ENCODE results near the gene FAM110D.

The FAM110D gene

DNA sequence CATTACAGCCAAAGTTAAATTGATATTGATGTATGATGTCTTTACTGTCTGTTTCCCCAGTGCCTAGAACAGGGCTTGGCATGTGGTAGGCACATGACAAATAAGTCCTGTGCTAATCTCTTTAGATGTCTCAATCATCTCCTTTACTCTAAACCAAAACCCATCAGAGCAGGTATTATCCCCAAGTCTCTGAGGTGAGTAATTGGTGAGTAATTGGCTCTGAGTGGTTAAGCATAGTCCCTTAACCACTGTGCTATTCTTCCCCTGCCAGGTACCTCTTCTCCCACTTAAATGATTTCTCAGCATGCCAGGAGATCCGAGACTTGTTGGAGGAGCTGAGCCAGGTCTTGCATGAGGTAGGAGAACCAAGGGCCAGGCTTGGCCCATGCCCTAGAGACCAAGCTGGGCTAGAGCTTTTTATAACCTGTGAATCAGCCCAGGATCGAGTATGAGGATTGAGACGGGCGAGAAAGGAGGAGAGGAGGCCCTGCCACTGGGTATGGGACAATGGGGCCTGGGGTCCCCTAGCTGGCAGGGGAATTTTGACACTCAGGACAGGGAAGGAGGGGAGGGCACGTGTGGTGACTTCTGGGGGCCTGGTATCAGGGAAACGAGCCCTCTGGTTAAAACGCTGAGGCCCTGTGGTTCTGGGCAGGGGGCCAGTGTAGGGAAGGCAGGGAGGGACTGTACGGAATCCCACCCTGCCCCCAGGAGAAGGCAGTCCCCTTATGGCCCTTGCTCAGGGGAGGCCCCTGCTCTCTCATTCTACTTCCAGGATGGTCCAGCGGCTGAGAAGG lies 22.9 kb downstream of the FAM110D start:
- H2AK5ac ChIP-seq (ENCODE audit: low read length): no peak overlapping the region
- H3K79me2 ChIP-seq (ENCODE audit: control insufficient read depth, insufficient read depth, low read length): no peaks in the 10 kb centered on the region
- H3K4me3 ChIP-seq (ENCODE audit: low read length): no peak overlapping the region
- no peaks in the 10 kb centered on the region for H3K36me3 ChIP-seq (ENCODE audit: control insufficient read depth, insufficient read depth, low read length)
- no peak overlapping the region for H3K23ac ChIP-seq (ENCODE audit: low read length)
- DNase-seq: no peak
- H3K18ac ChIP-seq (ENCODE audit: low read length): no peak overlapping the region
- H3K79me1 ChIP-seq (ENCODE audit: low read length): no peaks in the 10 kb centered on the region
- no peaks in the 10 kb centered on the region for H3K27me3 ChIP-seq (ENCODE audit: insufficient read depth, low read length, poor library complexity)
- H3K4me1 ChIP-seq (ENCODE audit: control insufficient read depth, low read depth, low read length): no peaks in the 10 kb centered on the region
- H3K56ac ChIP-seq (ENCODE audit: low read length): no peak overlapping the region
- no peak overlapping the region for H4K5ac ChIP-seq (ENCODE audit: low read length)
- H2BK120ac ChIP-seq (ENCODE audit: low read depth, low read length): no peak overlapping the region
- H3K4me2 ChIP-seq (ENCODE audit: low read length): no peak overlapping the region
- no peak overlapping the region for H4K8ac ChIP-seq (ENCODE audit: low read depth, low read length)
- no peak overlapping the region for H2BK15ac ChIP-seq (replicated peaks; ENCODE audit: low read depth)
- no CpG with 5 or more reads among the region's 9 CpGs for WGBS (ENCODE audit: extremely low coverage, insufficient coverage, low lambda C conversion rate)
- H3K27ac ChIP-seq (ENCODE audit: low read depth, low read length): no peak overlapping the region
- H2BK5ac ChIP-seq (ENCODE audit: low read length): no peak overlapping the region
- H3K4ac ChIP-seq (ENCODE audit: low read depth, low read length): no peak overlapping the region
- no peak overlapping the region for H3K9ac ChIP-seq (ENCODE audit: low read length)

DNA sequence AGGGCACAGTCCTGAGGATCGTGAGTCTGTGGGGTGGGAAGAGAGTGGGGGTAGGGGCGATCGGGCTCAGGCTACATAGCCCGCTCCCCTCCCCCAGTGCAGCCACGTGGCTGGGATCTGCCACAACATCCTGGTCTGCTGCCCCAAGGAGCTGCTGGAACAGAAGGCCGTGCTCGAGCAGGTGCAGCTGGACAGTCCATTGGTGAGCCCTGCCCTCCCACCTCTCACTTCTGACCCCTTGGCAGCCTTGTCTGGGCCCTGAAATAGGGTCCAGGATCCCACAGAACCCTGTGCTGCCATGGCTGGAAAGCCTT lies 23.5 kb downstream of the FAM110D start:
- WGBS (ENCODE audit: extremely low coverage, insufficient coverage, low lambda C conversion rate): no CpG with 5 or more reads among the region's 7 CpGs
- Histone ChIP-seq H3K27me3 (ENCODE audit: insufficient read depth, low read length, poor library complexity) (no peaks in the 10 kb centered on the region), H4K8ac (ENCODE audit: low read depth, low read length) (no peak overlapping the region), H4K5ac (ENCODE audit: low read length) (no peak overlapping the region), H3K4ac (ENCODE audit: low read depth, low read length) (no peak overlapping the region), H2AK5ac (ENCODE audit: low read length) (no peak overlapping the region), H3K79me1 (ENCODE audit: low read length) (no peaks in the 10 kb centered on the region), H2BK120ac (ENCODE audit: low read depth, low read length) (no peak overlapping the region), H3K36me3 (ENCODE audit: control insufficient read depth, insufficient read depth, low read length) (no peaks in the 10 kb centered on the region), H3K56ac (ENCODE audit: low read length) (no peak overlapping the region), H3K4me3 (ENCODE audit: low read length) (no peak overlapping the region), H3K18ac (ENCODE audit: low read length) (no peak overlapping the region), H3K23ac (ENCODE audit: low read length) (no peak overlapping the region), H2BK5ac (ENCODE audit: low read length) (no peak overlapping the region), H3K4me1 (ENCODE audit: control insufficient read depth, low read depth, low read length) (no peaks in the 10 kb centered on the region), H3K27ac (ENCODE audit: low read depth, low read length) (no peak overlapping the region), H2BK15ac (replicated peaks; ENCODE audit: low read depth) (no peak overlapping the region), H3K4me2 (ENCODE audit: low read length) (no peak overlapping the region), H3K9ac (ENCODE audit: low read length) (no peak overlapping the region), H3K79me2 (ENCODE audit: control insufficient read depth, insufficient read depth, low read length) (no peaks in the 10 kb centered on the region)
- DNase-seq: no peak

- no peak overlapping the region for H3K18ac ChIP-seq (ENCODE audit: low read length)
- no peak overlapping the region for H3K27ac ChIP-seq (ENCODE audit: low read depth, low read length)
- no peaks in the 10 kb centered on the region for H3K79me1 ChIP-seq (ENCODE audit: low read length)
- no peak overlapping the region for H3K9ac ChIP-seq (ENCODE audit: low read length)
- H3K23ac ChIP-seq (ENCODE audit: low read length): no peak overlapping the region
- H3K4me2 ChIP-seq (ENCODE audit: low read length): no peak overlapping the region
- no CpG with 5 or more reads among the region's 7 CpGs for WGBS (ENCODE audit: extremely low coverage, insufficient coverage, low lambda C conversion rate)
- no peak overlapping the region for H2BK120ac ChIP-seq (ENCODE audit: low read depth, low read length)
- no peaks in the 10 kb centered on the region for H3K27me3 ChIP-seq (ENCODE audit: insufficient read depth, low read length, poor library complexity)
- H3K36me3 ChIP-seq (ENCODE audit: control insufficient read depth, insufficient read depth, low read length): no peaks in the 10 kb centered on the region
- H3K4me3 ChIP-seq (ENCODE audit: low read length): no peak overlapping the region
- no peaks in the 10 kb centered on the region for H3K79me2 ChIP-seq (ENCODE audit: control insufficient read depth, insufficient read depth, low read length)
- no peak overlapping the region for H4K8ac ChIP-seq (ENCODE audit: low read depth, low read length)
- H3K4ac ChIP-seq (ENCODE audit: low read depth, low read length): no peak overlapping the region
- H3K4me1 ChIP-seq (ENCODE audit: control insufficient read depth, low read depth, low read length): no peaks in the 10 kb centered on the region
- no peak overlapping the region for H3K56ac ChIP-seq (ENCODE audit: low read length)
- H2BK15ac ChIP-seq (replicated peaks; ENCODE audit: low read depth): no peak overlapping the region
- no peak overlapping the region for H2BK5ac ChIP-seq (ENCODE audit: low read length)
- no peak overlapping the region for H4K5ac ChIP-seq (ENCODE audit: low read length)
- DNase-seq: no peak
- no peak overlapping the region for H2AK5ac ChIP-seq (ENCODE audit: low read length)
Measured at GRCh38 chr1:26184086-26184485, 25.2 kb downstream of the FAM110D start.

GRCh38 chr1:26184883-26185282 lies 26.0 kb downstream of the FAM110D start:
- H2AK5ac ChIP-seq (ENCODE audit: low read length): no peak overlapping the region
- no peak overlapping the region for H3K56ac ChIP-seq (ENCODE audit: low read length)
- no peak for DNase-seq
- no peak overlapping the region for H2BK120ac ChIP-seq (ENCODE audit: low read depth, low read length)
- no peak overlapping the region for H3K4ac ChIP-seq (ENCODE audit: low read depth, low read length)
- no peaks in the 10 kb centered on the region for H3K79me1 ChIP-seq (ENCODE audit: low read length)
- H3K27me3 ChIP-seq (ENCODE audit: insufficient read depth, low read length, poor library complexity): no peaks in the 10 kb centered on the region
- H2BK15ac ChIP-seq (replicated peaks; ENCODE audit: low read depth): no peak overlapping the region
- WGBS (ENCODE audit: extremely low coverage, insufficient coverage, low lambda C conversion rate): no CpG with 5 or more reads among the region's 21 CpGs
- no peak overlapping the region for H3K4me3 ChIP-seq (ENCODE audit: low read length)
- H3K4me1 ChIP-seq (ENCODE audit: control insufficient read depth, low read depth, low read length): no peaks in the 10 kb centered on the region
- H3K4me2 ChIP-seq (ENCODE audit: low read length): no peak overlapping the region
- no peak overlapping the region for H3K9ac ChIP-seq (ENCODE audit: low read length)
- no peak overlapping the region for H4K8ac ChIP-seq (ENCODE audit: low read depth, low read length)
- H3K79me2 ChIP-seq (ENCODE audit: control insufficient read depth, insufficient read depth, low read length): no peaks in the 10 kb centered on the region
- H3K27ac ChIP-seq (ENCODE audit: low read depth, low read length): no peak overlapping the region
- H4K5ac ChIP-seq (ENCODE audit: low read length): no peak overlapping the region
- no peaks in the 10 kb centered on the region for H3K36me3 ChIP-seq (ENCODE audit: control insufficient read depth, insufficient read depth, low read length)
- H3K23ac ChIP-seq (ENCODE audit: low read length): no peak overlapping the region
- H3K18ac ChIP-seq (ENCODE audit: low read length): no peak overlapping the region
- no peak overlapping the region for H2BK5ac ChIP-seq (ENCODE audit: low read length)

GRCh38 chr1:26187882-26188281 lies 29.0 kb downstream of the FAM110D start:
- Histone ChIP-seq H3K18ac (ENCODE audit: low read length) (no peak overlapping the region), H3K9ac (ENCODE audit: low read length) (no peak overlapping the region), H3K4ac (ENCODE audit: low read depth, low read length) (no peak overlapping the region), H3K4me2 (ENCODE audit: low read length) (no peak overlapping the region), H2BK120ac (ENCODE audit: low read depth, low read length) (no peak overlapping the region), H3K79me1 (ENCODE audit: low read length) (no peaks in the 10 kb centered on the region), H3K79me2 (ENCODE audit: control insufficient read depth, insufficient read depth, low read length) (no peaks in the 10 kb centered on the region), H3K4me1 (ENCODE audit: control insufficient read depth, low read depth, low read length) (peaks cover 3% of the 10 kb centered on the region), H2BK5ac (ENCODE audit: low read length) (no peak overlapping the region), H4K8ac (ENCODE audit: low read depth, low read length) (no peak overlapping the region), H3K4me3 (ENCODE audit: low read length) (no peak overlapping the region), H3K23ac (ENCODE audit: low read length) (no peak overlapping the region), H3K56ac (ENCODE audit: low read length) (no peak overlapping the region), H3K27me3 (ENCODE audit: insufficient read depth, low read length, poor library complexity) (no peaks in the 10 kb centered on the region), H3K27ac (ENCODE audit: low read depth, low read length) (no peak overlapping the region), H4K5ac (ENCODE audit: low read length) (no peak overlapping the region), H2BK15ac (replicated peaks; ENCODE audit: low read depth) (no peak overlapping the region), H3K36me3 (ENCODE audit: control insufficient read depth, insufficient read depth, low read length) (no peaks in the 10 kb centered on the region), H2AK5ac (ENCODE audit: low read length) (no peak overlapping the region)
- no CpG with 5 or more reads among the region's 6 CpGs for WGBS (ENCODE audit: extremely low coverage, insufficient coverage, low lambda C conversion rate)
- DNase-seq: no peak

DNA sequence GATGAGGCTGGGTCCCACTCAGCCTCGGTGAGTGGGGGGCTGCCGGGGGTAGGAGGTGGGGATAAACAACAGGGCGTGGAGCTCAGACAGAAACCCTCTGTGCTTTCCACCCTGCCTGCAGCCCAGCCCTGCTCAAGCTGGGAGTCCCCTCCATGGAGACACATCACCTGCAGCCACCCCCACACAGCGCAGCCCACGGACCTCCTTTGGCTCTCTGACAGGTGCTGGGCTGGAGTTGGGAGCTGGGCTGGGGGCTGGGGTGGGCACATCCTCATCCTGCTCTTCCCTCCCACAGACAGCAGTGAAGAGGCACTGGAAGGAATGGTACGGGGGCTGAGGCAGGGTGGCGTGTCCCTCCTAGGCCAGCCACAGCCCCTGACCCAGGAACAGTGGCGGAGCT lies 29.6 kb downstream of the FAM110D start:
- Histone ChIP-seq H3K79me1 (ENCODE audit: low read length) (no peaks in the 10 kb centered on the region), H3K4ac (ENCODE audit: low read depth, low read length) (no peak overlapping the region), H3K79me2 (ENCODE audit: control insufficient read depth, insufficient read depth, low read length) (no peaks in the 10 kb centered on the region), H3K27ac (ENCODE audit: low read depth, low read length) (no peak overlapping the region), H3K9ac (ENCODE audit: low read length) (no peak overlapping the region), H4K8ac (ENCODE audit: low read depth, low read length) (no peak overlapping the region), H2BK120ac (ENCODE audit: low read depth, low read length) (no peak overlapping the region), H3K4me3 (ENCODE audit: low read length) (no peak overlapping the region), H3K4me2 (ENCODE audit: low read length) (no peak overlapping the region), H3K36me3 (ENCODE audit: control insufficient read depth, insufficient read depth, low read length) (no peaks in the 10 kb centered on the region), H4K5ac (ENCODE audit: low read length) (no peak overlapping the region), H3K56ac (ENCODE audit: low read length) (no peak overlapping the region), H3K23ac (ENCODE audit: low read length) (no peak overlapping the region), H2BK5ac (ENCODE audit: low read length) (no peak overlapping the region), H3K4me1 (ENCODE audit: control insufficient read depth, low read depth, low read length) (peaks cover 3% of the 10 kb centered on the region), H3K27me3 (ENCODE audit: insufficient read depth, low read length, poor library complexity) (no peaks in the 10 kb centered on the region), H3K18ac (ENCODE audit: low read length) (no peak overlapping the region), H2BK15ac (replicated peaks; ENCODE audit: low read depth) (no peak overlapping the region), H2AK5ac (ENCODE audit: low read length) (no peak overlapping the region)
- DNase-seq: no peak
- no CpG with 5 or more reads among the region's 8 CpGs for WGBS (ENCODE audit: extremely low coverage, insufficient coverage, low lambda C conversion rate)
